HFFc6 (cell line): ENCODE data around the gene RPUSD1. TPM values are rescaled to one million over a fixed set of nuclear protein-coding genes. Genes with fewer than 3 reads are reported as not detected.
"Not testable (repeated sequence)": the region's sequence is repeated elsewhere in the genome, so short reads cannot be mapped to it uniquely, and the experiment has no call there.

Source experiments
- DNase-seq: peaks from one replicate; pipeline ENCODE4 v3.0.0-alpha.2; 2018
- H3K27ac Mint-ChIP-seq: 2 replicates; pipeline ENCODE4 v1.8.0; 2020; ENCODE audit warnings: mild to moderate bottlenecking, mixed read lengths
- H3K27me3 Mint-ChIP-seq: 2 replicates; pipeline ENCODE4 v1.8.0; 2021; ENCODE audit warnings: mild to moderate bottlenecking, moderate library complexity, mixed read lengths; ENCODE audit not compliant: insufficient read depth
- H3K36me3 Mint-ChIP-seq: 2 replicates; pipeline ENCODE4 v1.8.0; 2021; ENCODE audit warnings: low read depth, mixed read lengths
- H3K4me1 Mint-ChIP-seq: 2 replicates; pipeline ENCODE4 v1.8.0; 2020; ENCODE audit warnings: low read depth, mixed read lengths
- H3K4me3 Mint-ChIP-seq: 2 replicates; pipeline ENCODE4 v1.8.0; 2020; ENCODE audit warnings: mild to moderate bottlenecking, moderate library complexity, mixed read lengths
- H3K9me3 Mint-ChIP-seq: 2 replicates; pipeline ENCODE4 v1.8.0; 2020; ENCODE audit warnings: mild to moderate bottlenecking, mixed read lengths
- CTCF ChIP-seq: fragments of 200-600 bp; sonication (generic); IDR thresholded peaks from 2 replicates; pipeline ENCODE4 v1.5.0; 2021; ENCODE audit warnings: antibody characterized with exemption, mild to moderate bottlenecking
- long read RNA-seq: library from polyadenylated mRNA; unstranded; transcript quantifications from one replicate; pipeline ENCODE4 v2.0.0, GENCODE V29; 2019
- total RNA-seq, 6 experiments: library from RNA; stranded (reverse); fragmentation: NEBNext Ultra II Directional; extraction: Animal tissue kit (Norgen Biotek cat#: 25700); gene quantifications; 2 replicates in 1 of 6; 3 replicates in 5 of 6; pipeline ENCODE4 v1.2.3, GENCODE V29; 2021

RPUSD1 gene
- total RNA-seq, result 10 to 100 TPM; 23.8 to 32.8 (median 25.8) TPM
- long read RNA-seq, transcript RPUSD1-205 (6 exons, 940 nt), result minor isoform, 5 of 46 reads
- long read RNA-seq, transcript RPUSD1-207 (5 exons, 1,918 nt), result minor isoform, 6 of 46 reads
- long read RNA-seq, transcript RPUSD1-201 (6 exons, 2,050 nt), result major isoform, 15 of 46 reads
- long read RNA-seq, partial matches to known transcripts, result 7 of 46 reads
- long read RNA-seq, other reads (novel, unspliced or antisense), result 8 of 46 reads

- Mint-ChIP-seq H3K36me3 (peaks cover 10% of the 10 kb centered on the region; the same call in 1 of the 2 replicates), H3K4me3 (peak within 1 kb of the TSS; percentile 91), H3K27ac (peak within 1 kb of the TSS; percentile 55; the same call in 1 of the 2 replicates), H3K4me1 (no peaks in the 10 kb centered on the region), H3K9me3 (no peaks in the 10 kb centered on the region), H3K27me3 (no peaks in the 10 kb centered on the region)
- no peak for DNase-seq
- no peak for TF ChIP-seq CTCF
These were observed at the start of gene RPUSD1 for GRCh38 chr16:787978-788398. Gene RPUSD1 (minus strand): TSS chr16:788381. CDS start chr16:787737, 644 bp downstream.

- H3K4me1 Mint-ChIP-seq, DNase-seq, H3K4me3 Mint-ChIP-seq, H3K27ac Mint-ChIP-seq: not testable (repeated sequence)
- H3K27me3 Mint-ChIP-seq, result peaks cover 16% of the 10 kb centered on the region; the same call in 1 of the 2 replicates
- peaks cover 47% of the 10 kb centered on the region for H3K9me3 Mint-ChIP-seq
- H3K36me3 Mint-ChIP-seq, result peaks cover 12% of the 10 kb centered on the region; the same call in 1 of the 2 replicates
These were observed 48.6 kb upstream of the RPUSD1 start for GRCh38 chr16:836822-837221.

GRCh38 chr16:836221-836620 is 48.0 kb upstream of the RPUSD1 start:
- no peak for DNase-seq
- no peak overlapping the region for H3K4me3 Mint-ChIP-seq
- H3K27ac Mint-ChIP-seq, result no peak overlapping the region
- TF ChIP-seq CTCF, result no peak
- H3K36me3 Mint-ChIP-seq, result peaks cover 12% of the 10 kb centered on the region; the same call in 1 of the 2 replicates
- H3K9me3 Mint-ChIP-seq, result peaks cover 47% of the 10 kb centered on the region
- H3K4me1 Mint-ChIP-seq, result no peaks in the 10 kb centered on the region
- peaks cover 16% of the 10 kb centered on the region; the same call in 1 of the 2 replicates for H3K27me3 Mint-ChIP-seq

- no peak overlapping the region for H3K27ac Mint-ChIP-seq
- DNase-seq, result no peak
- peaks cover 12% of the 10 kb centered on the region; the same call in 1 of the 2 replicates for H3K36me3 Mint-ChIP-seq
- H3K9me3 Mint-ChIP-seq, result peaks cover 47% of the 10 kb centered on the region
- TF ChIP-seq CTCF, result no peak
- H3K4me1 Mint-ChIP-seq, result no peaks in the 10 kb centered on the region
- H3K27me3 Mint-ChIP-seq, result peaks cover 16% of the 10 kb centered on the region; the same call in 1 of the 2 replicates
- H3K4me3 Mint-ChIP-seq, result no peak overlapping the region
These were observed 47.2 kb upstream of the RPUSD1 start for GRCh38 chr16:835373-835772.

GRCh38 chr16:833411-833810 is 45.2 kb upstream of the RPUSD1 start:
- H3K4me1 Mint-ChIP-seq, result no peaks in the 10 kb centered on the region
- no peak for TF ChIP-seq CTCF
- peaks cover 23% of the 10 kb centered on the region for H3K27me3 Mint-ChIP-seq
- no peak overlapping the region for H3K27ac Mint-ChIP-seq
- H3K4me3 Mint-ChIP-seq, result no peak overlapping the region
- peaks cover 12% of the 10 kb centered on the region; the same call in 1 of the 2 replicates for H3K36me3 Mint-ChIP-seq
- DNase-seq, result no peak
- peaks cover 39% of the 10 kb centered on the region for H3K9me3 Mint-ChIP-seq

GRCh38 chr16:832652-833336 is 44.6 kb upstream of the RPUSD1 start:
- TF ChIP-seq CTCF, result no peak
- peaks cover 34% of the 10 kb centered on the region for H3K9me3 Mint-ChIP-seq
- no peak overlapping the region for H3K27ac Mint-ChIP-seq
- no peaks in the 10 kb centered on the region for H3K4me1 Mint-ChIP-seq
- no peak for DNase-seq
- peaks cover 26% of the 10 kb centered on the region for H3K27me3 Mint-ChIP-seq
- no peak overlapping the region for H3K4me3 Mint-ChIP-seq
- H3K36me3 Mint-ChIP-seq, result peaks cover 12% of the 10 kb centered on the region; the same call in 1 of the 2 replicates
